ENCODE data around the gene NR2C2.

Gene NR2C2

DNA sequence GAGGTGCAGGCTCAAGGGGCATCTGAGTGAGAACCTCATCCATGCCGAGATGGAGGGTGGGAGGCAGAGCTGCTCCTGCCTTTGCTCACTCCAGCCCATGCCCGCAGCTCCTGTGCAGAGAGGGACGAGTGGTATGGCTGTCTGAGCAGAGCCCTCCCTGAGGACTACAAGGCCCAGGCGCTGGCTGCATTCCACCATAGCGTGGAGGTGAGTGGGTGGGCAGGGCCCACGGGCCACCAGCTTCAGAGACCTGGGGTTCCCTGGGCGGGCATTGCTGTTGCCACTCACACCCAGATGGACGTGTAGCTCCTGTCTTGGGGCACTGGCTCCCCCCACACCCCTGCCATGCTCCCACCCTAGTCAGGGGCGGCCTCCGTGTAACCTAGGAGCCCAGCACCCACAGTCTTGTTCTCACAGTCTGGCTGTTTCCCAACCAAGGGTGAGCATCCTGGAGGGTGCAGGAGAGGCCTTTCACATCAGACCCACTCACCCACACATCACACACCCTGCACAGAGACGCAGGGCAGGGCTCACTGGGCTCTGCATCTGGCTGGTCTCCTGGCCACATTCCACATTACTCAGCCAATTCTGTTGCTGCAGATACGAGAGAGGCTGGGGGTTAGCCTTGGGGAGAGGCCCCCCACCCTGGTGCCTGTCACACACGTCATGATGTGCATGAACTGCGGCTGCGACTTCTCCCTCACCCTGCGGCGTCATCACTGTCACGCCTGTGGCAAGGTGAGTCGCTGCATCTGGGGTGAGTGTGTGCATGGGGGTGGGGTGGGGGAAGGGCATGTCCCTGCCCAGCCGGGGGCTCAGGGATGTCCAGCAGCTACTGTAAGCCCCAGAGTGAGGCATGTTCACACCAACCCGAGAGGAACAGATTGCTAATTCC is 25.3 kb upstream of the NR2C2 start:
- DNase-seq (ENCODE audit: low spot score), result no peak
- TF ChIP-seq CTCF (IDR thresholded peaks at IDR 0.05), result no peak
- Histone ChIP-seq H3K27ac (no peak overlapping the region), H3K4me3 (no peak overlapping the region)

GRCh38 chr3:14922863-14923262 is 24.5 kb upstream of the NR2C2 start:
- no peak overlapping the region for H3K27ac ChIP-seq
- TF ChIP-seq CTCF (IDR thresholded peaks at IDR 0.05), result no peak
- no peak overlapping the region for H3K4me3 ChIP-seq
- DNase-seq (ENCODE audit: low spot score), result no peak

DNA sequence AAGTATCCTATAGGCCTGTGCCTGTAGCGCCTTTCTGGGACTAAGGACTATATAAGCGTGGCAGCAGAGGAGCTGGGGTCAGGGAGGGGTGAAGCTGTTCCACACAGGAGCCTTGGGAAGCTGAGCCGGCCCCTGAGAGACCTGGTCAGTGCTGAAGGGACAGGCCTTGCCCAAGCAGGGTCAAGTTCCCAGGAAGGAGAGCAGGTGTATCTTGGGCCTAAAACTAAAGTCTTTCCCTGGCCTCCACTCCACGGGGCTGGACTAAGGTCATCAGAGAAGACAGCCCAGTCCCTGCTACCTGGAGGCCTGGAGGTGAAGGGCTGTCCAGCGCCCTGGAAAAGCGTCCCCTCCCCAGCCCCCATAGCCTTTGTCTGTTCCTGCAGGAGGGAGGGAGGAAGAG is 23.9 kb upstream of the NR2C2 start:
- Histone ChIP-seq H3K4me3 (no peak overlapping the region), H3K27ac (no peak overlapping the region)
- no peak for TF ChIP-seq CTCF (IDR thresholded peaks at IDR 0.05)
- DNase-seq (ENCODE audit: low spot score), result no peak

DNA sequence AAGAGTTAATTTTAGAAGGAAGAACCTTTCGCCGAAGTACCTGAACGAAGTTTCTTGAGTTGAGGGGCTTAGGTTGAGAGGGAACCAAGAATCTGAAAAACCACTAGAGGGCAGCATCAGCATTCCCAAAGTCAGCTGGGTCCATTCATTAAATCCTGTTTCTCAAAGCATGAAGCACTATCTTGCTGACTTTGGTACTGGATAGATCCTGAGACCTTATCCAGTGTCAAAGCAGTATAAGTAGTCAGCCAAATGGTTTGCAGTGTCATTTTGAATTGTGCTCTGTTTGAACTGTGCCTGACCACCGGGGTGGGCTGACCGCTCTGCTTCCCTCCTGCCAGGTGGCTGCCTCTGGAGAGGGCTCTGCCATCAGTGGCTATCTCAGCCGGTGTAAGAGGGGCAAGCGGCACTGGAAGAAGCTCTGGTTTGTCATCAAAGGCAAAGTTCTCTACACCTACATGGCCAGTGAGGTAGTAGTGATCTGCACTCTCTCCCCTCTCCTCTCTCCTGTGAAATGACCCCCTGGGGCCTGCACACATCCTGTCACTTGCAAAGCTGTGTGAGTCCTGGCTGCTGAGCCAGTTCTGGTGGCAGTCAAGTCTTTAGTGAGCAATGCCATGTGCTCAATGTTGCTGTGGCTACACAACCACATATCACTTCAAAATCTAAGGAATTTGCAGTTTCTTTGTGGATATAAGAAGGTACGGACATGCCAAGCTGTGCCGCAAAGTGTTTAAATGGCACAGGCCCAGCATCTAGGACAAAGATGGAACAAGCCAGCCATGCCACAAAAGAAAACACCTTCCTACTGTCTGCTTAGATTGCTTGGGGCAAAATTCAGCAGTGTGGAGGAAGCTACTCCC is 21.4 kb upstream of the NR2C2 start:
- no peak overlapping the region for H3K4me3 ChIP-seq
- no peak overlapping the region for H3K27ac ChIP-seq
- peak; percentile 61 for TF ChIP-seq CTCF (IDR thresholded peaks at IDR 0.05)
- no peak for DNase-seq (ENCODE audit: low spot score)

DNA sequence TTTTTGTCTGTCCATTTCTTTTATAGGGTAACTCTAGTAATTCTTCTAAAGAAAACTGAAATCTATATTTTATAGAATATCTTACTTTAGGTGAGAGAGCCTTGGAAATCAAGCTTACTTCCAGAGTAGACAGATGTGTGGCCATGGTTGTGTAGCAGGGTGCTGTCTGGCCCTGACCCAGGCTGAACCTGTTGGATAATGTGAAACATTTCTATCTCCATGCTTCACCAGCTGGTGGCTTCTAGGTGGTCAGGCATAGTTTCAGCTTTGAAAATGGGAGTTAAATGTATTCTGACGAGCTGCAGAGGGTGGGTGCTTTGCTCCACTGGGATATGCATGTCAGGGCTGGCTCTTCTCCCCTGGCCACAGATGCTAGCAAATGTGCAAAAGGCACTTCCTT is 20.8 kb upstream of the NR2C2 start:
- H3K27ac ChIP-seq, result no peak overlapping the region
- no peak for DNase-seq (ENCODE audit: low spot score)
- H3K4me3 ChIP-seq, result no peak overlapping the region
- no peak for TF ChIP-seq CTCF (IDR thresholded peaks at IDR 0.05)

DNA sequence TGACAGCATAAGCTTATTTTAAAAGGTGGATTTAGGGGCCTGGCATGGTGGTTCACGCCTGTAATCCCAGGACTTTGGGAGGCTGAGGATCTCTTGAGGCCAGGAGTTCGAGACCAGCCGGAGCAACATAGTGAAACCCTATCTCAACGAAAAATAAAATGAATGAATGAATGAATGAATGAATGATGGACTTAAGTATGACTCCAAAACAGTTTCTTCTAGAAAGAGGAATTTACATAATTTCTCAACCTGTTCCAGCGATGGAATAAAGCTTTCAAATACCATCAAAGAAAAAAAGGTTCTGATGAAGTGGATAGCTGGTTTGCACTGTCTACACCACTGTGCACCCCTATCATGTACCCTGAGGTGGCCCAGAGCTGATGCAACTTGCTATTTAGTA is 20.1 kb upstream of the NR2C2 start:
- no peak overlapping the region for H3K27ac ChIP-seq
- TF ChIP-seq CTCF (IDR thresholded peaks at IDR 0.05), result no peak
- no peak overlapping the region for H3K4me3 ChIP-seq
- no peak for DNase-seq (ENCODE audit: low spot score)
